SK-N-SH treated with all-trans-retinoic acid at 6 μM for 48 hours (cell line): ENCODE results near the gene SGK2.
"Not testable (repeated sequence)": the region's sequence is repeated elsewhere in the genome, so short reads cannot be mapped to it uniquely, and the experiment has no call there.

Experiments used
- ATAC-seq: fragments of 200-7000 bp; cut with Tn5 transposase; 3 replicates; pipeline ENCODE4 v1.9.1; 2020; ENCODE audit warnings: mild to moderate bottlenecking, moderate library complexity
- ARNTL ChIP-seq: fragments of 450-650 bp; formaldehyde crosslinking; IDR thresholded peaks from 2 replicates; pipeline ENCODE4 v1.5.0; 2020; ENCODE audit warnings: low read depth, mild to moderate bottlenecking, moderate library complexity, borderline replicate concordance
- CSDC2 ChIP-seq: fragments of 250-450 bp; sonication (Bioruptor Pico); IDR thresholded peaks from 2 replicates; pipeline ENCODE4 v1.5.0; 2020; ENCODE audit warnings: mild to moderate bottlenecking, moderate library complexity
- PPARA ChIP-seq: fragments of 250-450 bp; sonication (Bioruptor Pico); IDR thresholded peaks from 2 replicates; pipeline ENCODE4 v1.5.0; 2020; ENCODE audit warnings: mild to moderate bottlenecking, borderline replicate concordance
- TCF4 ChIP-seq: fragments of 250-450 bp; sonication (Bioruptor Pico); IDR thresholded peaks from 2 replicates; pipeline ENCODE4 v1.8.0; 2021; ENCODE audit warnings: mild to moderate bottlenecking, moderate library complexity, borderline replicate concordance
- TSHZ2 ChIP-seq: fragments of 250-450 bp; sonication (Bioruptor Pico); IDR thresholded peaks from 2 replicates; pipeline ENCODE4 v1.5.0; 2020; ENCODE audit warnings: mild to moderate bottlenecking, moderate library complexity
- ZNF70 ChIP-seq: fragments of 450-650 bp; formaldehyde crosslinking; IDR thresholded peaks from 2 replicates; pipeline ENCODE4 v1.5.0; 2020; ENCODE audit warnings: mild to moderate bottlenecking, moderate library complexity
- ZNF8 ChIP-seq: fragments of 450-650 bp; formaldehyde crosslinking; IDR thresholded peaks from 2 replicates; pipeline ENCODE4 v1.5.0; 2020; ENCODE audit warnings: mild to moderate bottlenecking, moderate library complexity

The SGK2 gene

GRCh38 chr20:43605715-43606114 is 46.9 kb downstream of the SGK2 start:
- TF ChIP-seq PPARA = no peak
- TF ChIP-seq TSHZ2 (CRISPR knock-in tag) = no peak
- TF ChIP-seq ARNTL (CRISPR knock-in tag) = no peak
- TF ChIP-seq ZNF70 (CRISPR knock-in tag) = no peak
- TF ChIP-seq, all 23 proteins: peak for 0
- no peak for ATAC-seq

- not testable (repeated sequence) for ATAC-seq
These were observed 48.5 kb downstream of the SGK2 start for GRCh38 chr20:43607278-43607677.

- no peak for TF ChIP-seq ZNF8
- no peak for TF ChIP-seq CSDC2 (CRISPR knock-in tag)
- TF ChIP-seq TCF4 (CRISPR knock-in tag) = no peak
- TF ChIP-seq, all 23 proteins: peak for 0
- ATAC-seq = no peak
These were observed 72.8 kb downstream of the SGK2 start for GRCh38 chr20:43631598-43631997.
